Measurements from ENCODE around the gene AHSP.
"Not testable (repeated sequence)": the region's sequence is repeated elsewhere in the genome, so short reads cannot be mapped to it uniquely, and the experiment has no call there.

AHSP gene

GRCh38 chr16:31527734-31528274 is at the start of gene AHSP:
AHSP (plus strand) TSS chr16:31527900; CDS start chr16:31528140, 240 bp downstream.
- no peak for DNase-seq (ENCODE audit: low spot score)

GRCh38 chr16:31478956-31479355 is 48.7 kb upstream of the AHSP start:
- DNase-seq (ENCODE audit: low spot score), result no peak

- no peak for DNase-seq (ENCODE audit: low spot score)
Measured at GRCh38 chr16:31479751-31480150, 47.9 kb upstream of the AHSP start.

GRCh38 chr16:31480851-31481536 is 46.7 kb upstream of the AHSP start:
- no peak for DNase-seq (ENCODE audit: low spot score)

- DNase-seq (ENCODE audit: low spot score), result no peak
Measured at GRCh38 chr16:31483081-31483480, 44.6 kb upstream of the AHSP start, which contains the start of gene SLC5A2. SLC5A2 (plus strand) TSS chr16:31483123; CDS start chr16:31483137, 14 bp downstream.

- DNase-seq (ENCODE audit: low spot score), result not testable (repeated sequence)
Measured at GRCh38 chr16:31484048-31484447, 43.7 kb upstream of the AHSP start.

GRCh38 chr16:31484491-31485171 is 43.1 kb upstream of the AHSP start:
- DNase-seq (ENCODE audit: low spot score), result no peak

GRCh38 chr16:31485571-31485970 is 42.1 kb upstream of the AHSP start:
- DNase-seq (ENCODE audit: low spot score), result no peak

- DNase-seq (ENCODE audit: low spot score), result no peak
Measured at GRCh38 chr16:31486045-31486444, 41.7 kb upstream of the AHSP start.

GRCh38 chr16:31487071-31487719 is 40.5 kb upstream of the AHSP start:
- no peak for DNase-seq (ENCODE audit: low spot score)

- peak; percentile 73 for DNase-seq (ENCODE audit: low spot score)
Measured at GRCh38 chr16:31487720-31488467, 39.8 kb upstream of the AHSP start.

- DNase-seq (ENCODE audit: low spot score), result no peak
Measured at GRCh38 chr16:31488468-31489297, 39.0 kb upstream of the AHSP start.

GRCh38 chr16:31489298-31489564 is 38.5 kb upstream of the AHSP start:
- no peak for DNase-seq (ENCODE audit: low spot score)

- DNase-seq (ENCODE audit: low spot score), result no peak
Measured at GRCh38 chr16:31489616-31490584, 37.8 kb upstream of the AHSP start.

GRCh38 chr16:31491778-31492418 is 35.8 kb upstream of the AHSP start:
- DNase-seq (ENCODE audit: low spot score), result no peak

- DNase-seq (ENCODE audit: low spot score), result no peak
Measured at GRCh38 chr16:31493506-31494125, 34.1 kb upstream of the AHSP start.

- no peak for DNase-seq (ENCODE audit: low spot score)
Measured at GRCh38 chr16:31496670-31497069, 31.0 kb upstream of the AHSP start.

GRCh38 chr16:31498493-31498892 is 29.2 kb upstream of the AHSP start:
- no peak for DNase-seq (ENCODE audit: low spot score)

- DNase-seq (ENCODE audit: low spot score), result no peak
Measured at GRCh38 chr16:31499928-31500327, 27.8 kb upstream of the AHSP start.
